Effector memory CD4-positive, alpha-beta T cell (primary cell): ENCODE results near the gene GPC5.
"Not testable (repeated sequence)": the region's sequence is repeated elsewhere in the genome, so short reads cannot be mapped to it uniquely, and the experiment has no call there.

Source experiments
- DNase-seq, 3 donors: peaks; one replicate each; pipeline ENCODE4 v3.0.0-alpha.2; 2020
- H3K27ac ChIP-seq: 2 replicates; pipeline ENCODE4 v1.7.0; 2013; ENCODE audit warnings: mild to moderate bottlenecking, low read length, moderate library complexity; ENCODE audit not compliant: insufficient read depth, poor library complexity, severe bottlenecking
- H3K27me3 ChIP-seq: replicated peaks from 2 replicates; pipeline ENCODE4 v1.7.0; 2013; ENCODE audit warnings: mild to moderate bottlenecking, low read length; ENCODE audit not compliant: insufficient read depth, control insufficient read depth, poor library complexity, severe bottlenecking
- H3K36me3 ChIP-seq: 2 replicates; pipeline ENCODE4 v1.7.0; 2013; ENCODE audit warnings: mild to moderate bottlenecking, low read length, moderate library complexity; ENCODE audit not compliant: control insufficient read depth, insufficient read depth
- H3K4me1 ChIP-seq: 2 replicates; pipeline ENCODE4 v1.7.0; 2013; ENCODE audit warnings: low read length, mild to moderate bottlenecking; ENCODE audit not compliant: control insufficient read depth, insufficient read depth, poor library complexity, severe bottlenecking
- H3K4me3 ChIP-seq: 2 replicates; pipeline ENCODE4 v1.7.0; 2013; ENCODE audit warnings: low read length, low read depth, mild to moderate bottlenecking; ENCODE audit not compliant: insufficient read depth, poor library complexity, severe bottlenecking
- H3K9me3 ChIP-seq: 2 replicates; pipeline ENCODE4 v1.7.0; 2013; ENCODE audit warnings: mild to moderate bottlenecking, low read length, moderate library complexity; ENCODE audit not compliant: control insufficient read depth

Gene GPC5

GRCh38 chr13:92843549-92843948 lies 1445.1 kb downstream of the GPC5 start:
- Histone ChIP-seq H3K4me3 (no peak overlapping the region), H3K27me3 (no peaks in the 10 kb centered on the region), H3K9me3 (no peaks in the 10 kb centered on the region), H3K36me3 (no peaks in the 10 kb centered on the region), H3K4me1 (no peaks in the 10 kb centered on the region), H3K27ac (no peak overlapping the region)
- DNase-seq, result no peak

GRCh38 chr13:92849381-92849780 lies 1451.0 kb downstream of the GPC5 start:
- no peak overlapping the region for H3K27ac ChIP-seq
- no peak overlapping the region for H3K4me3 ChIP-seq
- H3K9me3 ChIP-seq, result no peaks in the 10 kb centered on the region
- H3K27me3 ChIP-seq, result no peaks in the 10 kb centered on the region
- no peaks in the 10 kb centered on the region for H3K4me1 ChIP-seq
- no peak for DNase-seq
- no peaks in the 10 kb centered on the region for H3K36me3 ChIP-seq

GRCh38 chr13:92864584-92865284 lies 1466.3 kb downstream of the GPC5 start:
- no peak for DNase-seq
- Histone ChIP-seq H3K27ac (no peak overlapping the region), H3K4me3 (no peak overlapping the region), H3K4me1 (no peaks in the 10 kb centered on the region), H3K27me3 (no peaks in the 10 kb centered on the region), H3K9me3 (no peaks in the 10 kb centered on the region), H3K36me3 (no peaks in the 10 kb centered on the region)

- Histone ChIP-seq H3K36me3 (no peaks in the 10 kb centered on the region), H3K9me3 (no peaks in the 10 kb centered on the region), H3K27ac (no peak overlapping the region), H3K4me1 (no peaks in the 10 kb centered on the region), H3K27me3 (no peaks in the 10 kb centered on the region), H3K4me3 (no peak overlapping the region)
- DNase-seq, result no peak
Measured at GRCh38 chr13:92873029-92873428, 1474.6 kb downstream of the GPC5 start.

- H3K27ac ChIP-seq, result no peak overlapping the region
- no peaks in the 10 kb centered on the region for H3K36me3 ChIP-seq
- no peak overlapping the region for H3K4me3 ChIP-seq
- DNase-seq, result no peak
- H3K27me3 ChIP-seq, result no peaks in the 10 kb centered on the region
- no peaks in the 10 kb centered on the region for H3K9me3 ChIP-seq
- H3K4me1 ChIP-seq, result no peaks in the 10 kb centered on the region
Measured at GRCh38 chr13:92886535-92887077, 1488.2 kb downstream of the GPC5 start.

- DNase-seq, result no peak
- H3K36me3 ChIP-seq, result no peaks in the 10 kb centered on the region
- H3K27ac ChIP-seq, result no peak overlapping the region
- no peaks in the 10 kb centered on the region for H3K4me1 ChIP-seq
- H3K4me3 ChIP-seq, result no peak overlapping the region
- H3K9me3 ChIP-seq, result no peaks in the 10 kb centered on the region
- H3K27me3 ChIP-seq, result no peaks in the 10 kb centered on the region
Measured at GRCh38 chr13:92894447-92894846, 1496.0 kb downstream of the GPC5 start.

GRCh38 chr13:92896842-92897241 lies 1498.4 kb downstream of the GPC5 start:
- Histone ChIP-seq H3K4me1 (no peaks in the 10 kb centered on the region), H3K27me3 (no peaks in the 10 kb centered on the region), H3K4me3 (no peak overlapping the region), H3K9me3 (no peaks in the 10 kb centered on the region), H3K27ac (no peak overlapping the region), H3K36me3 (no peaks in the 10 kb centered on the region)
- DNase-seq, result no peak

- H3K9me3 ChIP-seq, H3K4me1 ChIP-seq, H3K27ac ChIP-seq, H3K36me3 ChIP-seq, DNase-seq, H3K27me3 ChIP-seq, H3K4me3 ChIP-seq: not testable (repeated sequence)
Measured at GRCh38 chr13:92898946-92899345, 1500.5 kb downstream of the GPC5 start.

- H3K9me3 ChIP-seq, result no peaks in the 10 kb centered on the region
- H3K36me3 ChIP-seq, result no peaks in the 10 kb centered on the region
- H3K27ac ChIP-seq, result no peak overlapping the region
- no peak overlapping the region for H3K4me3 ChIP-seq
- H3K4me1 ChIP-seq, result no peaks in the 10 kb centered on the region
- no peak for DNase-seq
- H3K27me3 ChIP-seq, result no peaks in the 10 kb centered on the region
Measured at GRCh38 chr13:92900446-92900845, 1502.0 kb downstream of the GPC5 start.

GRCh38 chr13:92901739-92902138 lies 1503.3 kb downstream of the GPC5 start:
- H3K27ac ChIP-seq, result no peak overlapping the region
- no peaks in the 10 kb centered on the region for H3K4me1 ChIP-seq
- no peak overlapping the region for H3K4me3 ChIP-seq
- H3K27me3 ChIP-seq, result no peaks in the 10 kb centered on the region
- H3K36me3 ChIP-seq, result no peaks in the 10 kb centered on the region
- no peaks in the 10 kb centered on the region for H3K9me3 ChIP-seq
- no peak for DNase-seq
